Endothelial cell of umbilical vein (primary cell): ENCODE results near the gene SP6. TPM values are rescaled to one million over a fixed set of nuclear protein-coding genes. Genes with fewer than 3 reads are reported as not detected.

ENCODE experiments used
- BruUV-seq: library from RNA; stranded (reverse); fragments of 400-500 nt; replicated peaks from 2 replicates; lab custom pipeline; 2021; lab: Mats Ljungman, UMichigan
- CTCF ChIA-PET: fragments of 300-600, 350-600 bp; sonication (Branson Sonifier 250); formaldehyde crosslinking; loops from one replicate; lab custom pipeline; 2021; ENCODE audit warnings: antibody characterized with exemption, inconsistent platforms; lab: Charles Lee
- POLR2A ChIA-PET: fragments of 300-600, 350-600 bp; sonication (Branson Sonifier 250); formaldehyde crosslinking; loops from one replicate; lab custom pipeline; 2021; ENCODE audit warnings: antibody characterized with exemption, inconsistent platforms; lab: Charles Lee
- DNase-seq: peaks from one replicate; pipeline ENCODE4 v3.0.0-alpha.2; 2011; ENCODE audit warnings: low read depth, low spot score
- FAIRE-seq: peaks from 2 replicates; lab custom pipeline; 2011; peaks lifted over from hg19 to GRCh38; lab: Jason Lieb, UNC
- H2AFZ ChIP-seq: 2 replicates; pipeline ENCODE4 v1.6.0; 2012; ENCODE audit warnings: low read depth, low read length, control low read depth, inconsistent platforms
- H3K27ac ChIP-seq: 2 replicates; pipeline ENCODE4 v1.5.1; 2011; ENCODE audit warnings: low read depth, mild to moderate bottlenecking, control low read depth, low read length, moderate library complexity; ENCODE audit not compliant: insufficient read depth
- H3K27me3 ChIP-seq, 2 experiments: 2 replicates each; pipeline versions ENCODE4 v1.6.0 to v1.6.1; 2011; ENCODE audit warnings: low read length in 2 of 2, mixed read lengths in 1 of 2; ENCODE audit not compliant: control insufficient read depth in 2 of 2, insufficient read depth in 2 of 2
- H3K36me3 ChIP-seq, 2 experiments: 2 replicates in 1 of 2; 3 replicates in 1 of 2; pipeline ENCODE4 v1.5.1; 2011; ENCODE audit warnings: low read length in 2 of 2, mild to moderate bottlenecking in 1 of 2, moderate library complexity in 1 of 2; ENCODE audit not compliant: control insufficient read depth in 2 of 2, insufficient read depth in 2 of 2; ENCODE audit errors: extremely low read depth in 1 of 2
- H3K4me1 ChIP-seq: 3 replicates; pipeline ENCODE4 v1.5.1; 2011; ENCODE audit warnings: mild to moderate bottlenecking, low read length; ENCODE audit not compliant: control insufficient read depth, insufficient read depth; ENCODE audit errors: extremely low read depth
- H3K4me2 ChIP-seq: 2 replicates; pipeline ENCODE4 v1.6.1; 2011; ENCODE audit warnings: low read length, control low read depth, mixed read lengths; ENCODE audit not compliant: insufficient read depth
- H3K4me3 ChIP-seq, 3 experiments: fragments of 200-600 bp in 1 of 3; sonication (generic), shearing (Covaris generic) in 1 of 3; replicated peaks in 1 of 3; 2 replicates each; pipeline ENCODE4 v1.5.1; 2011 to 2016; ENCODE audit warnings: control low read depth in 3 of 3, low read length in 3 of 3, mild to moderate bottlenecking in 2 of 3, inconsistent platforms in 1 of 3, low read depth in 1 of 3, moderate library complexity in 1 of 3; ENCODE audit not compliant: insufficient read depth in 1 of 3
- H3K79me2 ChIP-seq: 2 replicates; pipeline ENCODE4 v1.6.0; 2012; ENCODE audit warnings: low read length, inconsistent platforms; ENCODE audit not compliant: control insufficient read depth, insufficient read depth
- H3K9ac ChIP-seq: replicated peaks from 2 replicates; pipeline ENCODE3; 2011; ENCODE audit warnings: low read length, control low read depth; ENCODE audit not compliant: insufficient read depth; ENCODE audit errors: extremely low read depth
- H3K9me1 ChIP-seq: replicated peaks from 3 replicates; pipeline ENCODE4 v1.6.0; 2011; ENCODE audit warnings: mild to moderate bottlenecking, low read length; ENCODE audit not compliant: control insufficient read depth, insufficient read depth; ENCODE audit errors: extremely low read depth
- H3K9me3 ChIP-seq: replicated peaks from 2 replicates; pipeline ENCODE4 v1.5.1; 2012; ENCODE audit warnings: low read length, inconsistent platforms; ENCODE audit not compliant: control insufficient read depth, insufficient read depth
- H4K20me1 ChIP-seq: replicated peaks from 2 replicates; pipeline ENCODE3; 2011; ENCODE audit warnings: mild to moderate bottlenecking, low read length; ENCODE audit not compliant: control insufficient read depth, insufficient read depth; ENCODE audit errors: extremely low read depth
- EZH2 ChIP-seq: IDR thresholded peaks from 2 replicates; pipeline ENCODE4 v1.6.1; 2012; ENCODE audit warnings: borderline replicate concordance, low read depth, mild to moderate bottlenecking, moderate library complexity, low read length, inconsistent platforms; ENCODE audit not compliant: severe bottlenecking
- FOS ChIP-seq: IDR thresholded peaks from 2 replicates; pipeline ENCODE4 v1.6.1; 2011; ENCODE audit warnings: mild to moderate bottlenecking, low read length, moderate library complexity, borderline replicate concordance; ENCODE audit not compliant: insufficient read depth
- GATA2 ChIP-seq: IDR thresholded peaks from 2 replicates; pipeline ENCODE4 v1.7.0; 2011; ENCODE audit warnings: low read depth, mild to moderate bottlenecking, moderate library complexity, mixed read lengths, low read length; ENCODE audit not compliant: insufficient read length, insufficient read depth
- JUN ChIP-seq: IDR thresholded peaks from 2 replicates; pipeline ENCODE4 v1.6.1; 2011; ENCODE audit warnings: borderline replicate concordance, low read depth; ENCODE audit not compliant: insufficient read length, insufficient read depth
- MYC ChIP-seq: IDR thresholded peaks from one replicate; pipeline ENCODE4 v1.6.1; 2011; ENCODE audit warnings: mild to moderate bottlenecking, low read depth, low read length
- POLR2A ChIP-seq: IDR thresholded peaks from 2 replicates; pipeline ENCODE4 v1.6.1; 2012; ENCODE audit warnings: low read depth, mild to moderate bottlenecking, control low read depth, low read length
- POLR2AphosphoS5 ChIP-seq: IDR thresholded peaks from 2 replicates; pipeline ENCODE4 v1.6.1; 2012; ENCODE audit warnings: low read depth, mild to moderate bottlenecking, control low read depth, low read length, moderate library complexity; ENCODE audit not compliant: insufficient read depth
- dilution Hi-C: fragments of 300-500 bp; cut with MboI; formaldehyde crosslinking; loops from one replicate; pipeline ENCODE4 v1.15.0; 2019; ENCODE audit warnings: low sequenced_read_pairs; ENCODE audit not compliant: extremely low pct_ligation_motif_present
- intact Hi-C: fragments of 100-400 bp; cut with micrococcal nuclease; formaldehyde crosslinking; loops from one replicate; pipeline ENCODE4 v1.10.0; 2022
- polyA plus RNA-seq, 4 experiments: library from polyadenylated mRNA; depleted of rRNA in 3 of 4; stranded (reverse) in 3 of 4; unstranded in 1 of 4; fragments of >200 nt; gene quantifications; 2 replicates each; pipeline versions ENCODE4 v1.2.1 to v1.2.3, GENCODE V29; 2011 to 2012; ENCODE audit warnings: missing spikeins in 1 of 4
- total RNA-seq: library from RNA; stranded (reverse); gene quantifications from 2 replicates; pipeline ENCODE4 v1.2.3, GENCODE V29; 2021
- TF ChIP-seq, protein P1 (sequence below), 2 donors: IDR thresholded peaks; 1 replicate in 1 of 2; 2 replicates in 1 of 2; pipeline ENCODE4 v1.5.1; 2011; ENCODE audit warnings: low read length in 2 of 2, mild to moderate bottlenecking in 2 of 2, moderate library complexity in 2 of 2, control low read depth in 1 of 2, inconsistent platforms in 1 of 2, low read depth in 1 of 2; ENCODE audit not compliant: insufficient read depth in 1 of 2; ENCODE audit errors: extremely low read depth in 1 of 2
- TF ChIP-seq, protein P2 (sequence below): IDR thresholded peaks from 2 replicates; pipeline ENCODE4 v1.6.1; 2011; ENCODE audit not compliant: insufficient read depth, insufficient read length

Gene SP6
- total and polyA plus RNA-seq, 2 donors (not counting 3 experiments of a cell fraction or from before 2014, with no cell fraction given) = 0.11 to 1.3 TPM

DNA sequence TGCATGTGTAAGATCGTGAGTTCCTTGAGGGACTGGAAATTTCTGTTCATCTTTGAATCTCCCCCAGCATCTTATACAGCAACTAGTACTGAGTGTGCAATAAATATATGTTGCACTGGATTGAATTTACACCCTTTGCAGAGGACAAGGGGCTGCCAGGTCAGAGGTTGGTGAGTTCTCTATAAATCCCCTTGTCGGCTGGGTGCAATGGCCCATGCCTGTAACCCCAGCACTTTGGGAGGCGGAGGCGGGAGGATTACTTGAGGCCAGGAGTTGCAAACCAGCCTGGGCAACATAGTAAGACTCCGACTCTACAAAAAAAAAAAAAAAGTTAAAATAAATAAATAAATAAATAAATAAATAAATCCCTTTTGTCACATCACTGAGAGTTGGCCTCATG is 9.4 kb upstream of the SP6 start:
- BruUV-seq = no TSS peak

More for the DNA sequence above, 9.4 kb upstream of the SP6 start:
- H3K27me3 ChIP-seq = peaks cover 0 to 3% of the 10 kb centered on the region in 2 experiments
- no peak for FAIRE-seq
- no peaks in the 10 kb centered on the region for H3K36me3 ChIP-seq
- no peak overlapping the region for H2AFZ ChIP-seq
- CTCF ChIA-PET = interaction anchor here (0.7 to 1.0 kb wide), 2 partner anchors 17 to 30 kb away, joined by 3 read pairs; no protein-coding TSS in a partner anchor
- TF ChIP-seq, protein P1, sequence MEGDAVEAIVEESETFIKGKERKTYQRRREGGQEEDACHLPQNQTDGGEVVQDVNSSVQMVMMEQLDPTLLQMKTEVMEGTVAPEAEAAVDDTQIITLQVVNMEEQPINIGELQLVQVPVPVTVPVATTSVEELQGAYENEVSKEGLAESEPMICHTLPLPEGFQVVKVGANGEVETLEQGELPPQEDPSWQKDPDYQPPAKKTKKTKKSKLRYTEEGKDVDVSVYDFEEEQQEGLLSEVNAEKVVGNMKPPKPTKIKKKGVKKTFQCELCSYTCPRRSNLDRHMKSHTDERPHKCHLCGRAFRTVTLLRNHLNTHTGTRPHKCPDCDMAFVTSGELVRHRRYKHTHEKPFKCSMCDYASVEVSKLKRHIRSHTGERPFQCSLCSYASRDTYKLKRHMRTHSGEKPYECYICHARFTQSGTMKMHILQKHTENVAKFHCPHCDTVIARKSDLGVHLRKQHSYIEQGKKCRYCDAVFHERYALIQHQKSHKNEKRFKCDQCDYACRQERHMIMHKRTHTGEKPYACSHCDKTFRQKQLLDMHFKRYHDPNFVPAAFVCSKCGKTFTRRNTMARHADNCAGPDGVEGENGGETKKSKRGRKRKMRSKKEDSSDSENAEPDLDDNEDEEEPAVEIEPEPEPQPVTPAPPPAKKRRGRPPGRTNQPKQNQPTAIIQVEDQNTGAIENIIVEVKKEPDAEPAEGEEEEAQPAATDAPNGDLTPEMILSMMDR (IDR thresholded peaks at IDR 0.05; ENCODE audit: extremely low read depth in 1 of 2, insufficient read depth in 1 of 2, low read depth in 1 of 2, low read length in 2 of 2) = no peak
- TF ChIP-seq, protein P2, sequence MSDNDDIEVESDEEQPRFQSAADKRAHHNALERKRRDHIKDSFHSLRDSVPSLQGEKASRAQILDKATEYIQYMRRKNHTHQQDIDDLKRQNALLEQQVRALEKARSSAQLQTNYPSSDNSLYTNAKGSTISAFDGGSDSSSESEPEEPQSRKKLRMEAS = no peak
- TF ChIP-seq POLR2AphosphoS5 = no peak
- TF ChIP-seq EZH2 = no peak
- no peak for TF ChIP-seq FOS
- no peak for TF ChIP-seq MYC
- no peak for TF ChIP-seq POLR2A
- TF ChIP-seq JUN = no peak
- no peak for TF ChIP-seq GATA2
- no peak for DNase-seq
- H3K4me2 ChIP-seq = no peak overlapping the region
- H3K9me1 ChIP-seq = no peaks in the 10 kb centered on the region
- H4K20me1 ChIP-seq = no peaks in the 10 kb centered on the region
- no peak overlapping the region for H3K9ac ChIP-seq
- H3K4me1 ChIP-seq = peaks cover 20% of the 10 kb centered on the region
- POLR2A ChIA-PET = no interaction called here
- no peaks in the 10 kb centered on the region for H3K79me2 ChIP-seq
- no peak overlapping the region for H3K27ac ChIP-seq
- no peak overlapping the region for H3K4me3 ChIP-seq
- dilution Hi-C loops = no loop called here
- intact Hi-C loops = no loop called here
- no peaks in the 10 kb centered on the region for H3K9me3 ChIP-seq
